ENCODE results near the gene FAM234A.

DNA sequence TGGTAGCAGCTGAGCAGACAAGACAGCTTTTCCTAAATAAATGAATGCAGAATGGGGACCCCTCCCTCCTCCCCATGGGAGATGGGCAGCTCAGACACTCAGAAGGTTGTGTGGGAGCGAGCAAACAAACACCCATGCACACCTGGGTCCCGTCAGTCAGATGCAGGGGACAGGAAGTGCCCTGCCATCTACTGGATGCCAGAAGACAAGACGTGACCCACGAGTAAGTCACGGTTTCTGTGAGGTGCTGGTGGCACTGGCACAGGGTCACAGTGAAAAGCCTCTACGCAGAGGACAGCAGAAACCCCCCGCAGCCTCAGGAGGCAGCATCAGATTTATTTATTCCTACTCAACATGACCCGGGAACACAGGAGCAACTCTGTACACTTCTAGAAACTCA lies 45.9 kb upstream of the FAM234A start:
- TF ChIP-seq, protein P1, sequence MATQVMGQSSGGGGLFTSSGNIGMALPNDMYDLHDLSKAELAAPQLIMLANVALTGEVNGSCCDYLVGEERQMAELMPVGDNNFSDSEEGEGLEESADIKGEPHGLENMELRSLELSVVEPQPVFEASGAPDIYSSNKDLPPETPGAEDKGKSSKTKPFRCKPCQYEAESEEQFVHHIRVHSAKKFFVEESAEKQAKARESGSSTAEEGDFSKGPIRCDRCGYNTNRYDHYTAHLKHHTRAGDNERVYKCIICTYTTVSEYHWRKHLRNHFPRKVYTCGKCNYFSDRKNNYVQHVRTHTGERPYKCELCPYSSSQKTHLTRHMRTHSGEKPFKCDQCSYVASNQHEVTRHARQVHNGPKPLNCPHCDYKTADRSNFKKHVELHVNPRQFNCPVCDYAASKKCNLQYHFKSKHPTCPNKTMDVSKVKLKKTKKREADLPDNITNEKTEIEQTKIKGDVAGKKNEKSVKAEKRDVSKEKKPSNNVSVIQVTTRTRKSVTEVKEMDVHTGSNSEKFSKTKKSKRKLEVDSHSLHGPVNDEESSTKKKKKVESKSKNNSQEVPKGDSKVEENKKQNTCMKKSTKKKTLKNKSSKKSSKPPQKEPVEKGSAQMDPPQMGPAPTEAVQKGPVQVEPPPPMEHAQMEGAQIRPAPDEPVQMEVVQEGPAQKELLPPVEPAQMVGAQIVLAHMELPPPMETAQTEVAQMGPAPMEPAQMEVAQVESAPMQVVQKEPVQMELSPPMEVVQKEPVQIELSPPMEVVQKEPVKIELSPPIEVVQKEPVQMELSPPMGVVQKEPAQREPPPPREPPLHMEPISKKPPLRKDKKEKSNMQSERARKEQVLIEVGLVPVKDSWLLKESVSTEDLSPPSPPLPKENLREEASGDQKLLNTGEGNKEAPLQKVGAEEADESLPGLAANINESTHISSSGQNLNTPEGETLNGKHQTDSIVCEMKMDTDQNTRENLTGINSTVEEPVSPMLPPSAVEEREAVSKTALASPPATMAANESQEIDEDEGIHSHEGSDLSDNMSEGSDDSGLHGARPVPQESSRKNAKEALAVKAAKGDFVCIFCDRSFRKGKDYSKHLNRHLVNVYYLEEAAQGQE (IDR thresholded peaks at IDR 0.05): no peak
- TF ChIP-seq SP1 (IDR thresholded peaks at IDR 0.05) (no peak), HNF4G (IDR thresholded peaks at IDR 0.05) (no peak), RAD21 (IDR thresholded peaks at IDR 0.05) (no peak), FOXA1 (IDR thresholded peaks at IDR 0.05) (no peak), JUND (IDR thresholded peaks at IDR 0.05) (no peak)
- TF ChIP-seq, protein P2, sequence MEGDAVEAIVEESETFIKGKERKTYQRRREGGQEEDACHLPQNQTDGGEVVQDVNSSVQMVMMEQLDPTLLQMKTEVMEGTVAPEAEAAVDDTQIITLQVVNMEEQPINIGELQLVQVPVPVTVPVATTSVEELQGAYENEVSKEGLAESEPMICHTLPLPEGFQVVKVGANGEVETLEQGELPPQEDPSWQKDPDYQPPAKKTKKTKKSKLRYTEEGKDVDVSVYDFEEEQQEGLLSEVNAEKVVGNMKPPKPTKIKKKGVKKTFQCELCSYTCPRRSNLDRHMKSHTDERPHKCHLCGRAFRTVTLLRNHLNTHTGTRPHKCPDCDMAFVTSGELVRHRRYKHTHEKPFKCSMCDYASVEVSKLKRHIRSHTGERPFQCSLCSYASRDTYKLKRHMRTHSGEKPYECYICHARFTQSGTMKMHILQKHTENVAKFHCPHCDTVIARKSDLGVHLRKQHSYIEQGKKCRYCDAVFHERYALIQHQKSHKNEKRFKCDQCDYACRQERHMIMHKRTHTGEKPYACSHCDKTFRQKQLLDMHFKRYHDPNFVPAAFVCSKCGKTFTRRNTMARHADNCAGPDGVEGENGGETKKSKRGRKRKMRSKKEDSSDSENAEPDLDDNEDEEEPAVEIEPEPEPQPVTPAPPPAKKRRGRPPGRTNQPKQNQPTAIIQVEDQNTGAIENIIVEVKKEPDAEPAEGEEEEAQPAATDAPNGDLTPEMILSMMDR (IDR thresholded peaks at IDR 0.05; ENCODE audit: low read depth, low read length, missing input control): no peak
- TF ChIP-seq, protein P3, sequence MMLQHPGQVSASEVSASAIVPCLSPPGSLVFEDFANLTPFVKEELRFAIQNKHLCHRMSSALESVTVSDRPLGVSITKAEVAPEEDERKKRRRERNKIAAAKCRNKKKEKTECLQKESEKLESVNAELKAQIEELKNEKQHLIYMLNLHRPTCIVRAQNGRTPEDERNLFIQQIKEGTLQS (IDR thresholded peaks at IDR 0.05): no peak
- TF ChIP-seq, protein P4, sequence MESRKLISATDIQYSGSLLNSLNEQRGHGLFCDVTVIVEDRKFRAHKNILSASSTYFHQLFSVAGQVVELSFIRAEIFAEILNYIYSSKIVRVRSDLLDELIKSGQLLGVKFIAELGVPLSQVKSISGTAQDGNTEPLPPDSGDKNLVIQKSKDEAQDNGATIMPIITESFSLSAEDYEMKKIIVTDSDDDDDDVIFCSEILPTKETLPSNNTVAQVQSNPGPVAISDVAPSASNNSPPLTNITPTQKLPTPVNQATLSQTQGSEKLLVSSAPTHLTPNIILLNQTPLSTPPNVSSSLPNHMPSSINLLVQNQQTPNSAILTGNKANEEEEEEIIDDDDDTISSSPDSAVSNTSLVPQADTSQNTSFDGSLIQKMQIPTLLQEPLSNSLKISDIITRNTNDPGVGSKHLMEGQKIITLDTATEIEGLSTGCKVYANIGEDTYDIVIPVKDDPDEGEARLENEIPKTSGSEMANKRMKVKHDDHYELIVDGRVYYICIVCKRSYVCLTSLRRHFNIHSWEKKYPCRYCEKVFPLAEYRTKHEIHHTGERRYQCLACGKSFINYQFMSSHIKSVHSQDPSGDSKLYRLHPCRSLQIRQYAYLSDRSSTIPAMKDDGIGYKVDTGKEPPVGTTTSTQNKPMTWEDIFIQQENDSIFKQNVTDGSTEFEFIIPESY (IDR thresholded peaks at IDR 0.05): no peak
- TF ChIP-seq, protein P5, sequence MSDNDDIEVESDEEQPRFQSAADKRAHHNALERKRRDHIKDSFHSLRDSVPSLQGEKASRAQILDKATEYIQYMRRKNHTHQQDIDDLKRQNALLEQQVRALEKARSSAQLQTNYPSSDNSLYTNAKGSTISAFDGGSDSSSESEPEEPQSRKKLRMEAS (IDR thresholded peaks at IDR 0.05): no peak

All from liver (tissue), 3 donors.